Measurements from ENCODE around the gene HK2.

The HK2 gene

DNA sequence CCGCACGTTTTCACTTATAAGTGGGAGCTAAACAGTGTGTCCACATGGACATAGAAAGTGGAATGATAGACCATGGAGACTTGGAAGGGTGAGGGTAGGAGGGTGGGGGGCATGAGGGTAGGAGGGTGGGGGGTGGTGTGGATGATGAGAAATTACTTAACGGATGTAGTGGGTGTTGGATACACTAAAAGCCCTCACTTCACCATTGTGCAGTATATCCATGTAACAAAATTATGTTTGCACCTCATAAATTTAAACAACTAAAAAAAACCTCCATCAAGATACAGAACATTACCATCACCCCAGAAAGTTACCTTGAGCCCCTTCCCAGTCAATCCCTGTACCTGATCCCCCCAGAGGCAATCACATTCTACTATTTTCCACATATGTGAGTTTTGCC is 26.2 kb downstream of the HK2 start:
- no peak for DNase-seq

- DNase-seq = no peak
Observed at GRCh38 chr2:74860521-74860920, 26.6 kb downstream of the HK2 start.

- DNase-seq = no peak
Observed at GRCh38 chr2:74861531-74861930, 27.6 kb downstream of the HK2 start.

DNA sequence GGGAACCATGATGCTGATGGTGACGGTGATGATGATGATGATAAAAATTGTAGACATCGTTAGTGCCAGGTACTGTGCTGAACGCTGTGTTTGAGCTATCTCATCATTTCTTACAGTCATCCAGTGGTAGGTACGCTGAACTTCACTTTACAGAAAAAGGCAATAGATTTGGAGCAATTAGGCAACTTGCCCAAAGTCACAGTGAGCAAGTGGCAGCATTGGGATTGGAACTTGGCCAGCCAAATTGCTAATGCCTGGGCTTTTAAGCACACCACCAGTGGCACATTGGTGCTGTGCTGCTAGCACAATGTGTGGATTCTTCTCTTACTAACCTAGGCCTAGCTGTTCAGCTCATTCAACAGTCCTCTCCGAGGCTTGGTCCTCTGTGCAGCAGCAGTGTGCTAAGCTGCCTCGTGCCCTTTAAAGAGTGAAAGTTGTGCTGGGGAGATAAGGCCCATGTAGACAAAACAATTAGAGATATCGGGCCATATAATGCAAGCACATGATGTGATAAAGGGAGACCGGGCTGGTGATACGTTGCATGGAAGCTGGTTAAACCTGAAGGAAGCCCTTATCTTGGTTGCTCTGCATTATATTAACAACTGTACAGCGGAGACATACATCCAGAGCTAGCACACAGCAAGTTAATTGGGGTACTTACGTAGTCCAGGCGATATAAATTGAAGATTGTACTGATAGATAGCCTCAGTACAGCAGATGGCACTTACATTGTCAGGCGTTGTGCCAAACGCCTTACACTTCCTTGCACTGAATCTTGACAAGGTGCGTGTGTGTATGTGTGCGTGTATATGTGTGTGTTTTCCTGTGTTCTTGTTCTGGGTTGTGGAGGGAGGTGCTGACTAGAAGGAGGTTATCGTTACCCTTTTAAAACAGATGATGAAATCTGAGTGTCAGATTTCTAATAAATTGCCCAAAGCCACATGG is 28.4 kb downstream of the HK2 start:
- no peak for DNase-seq

- DNase-seq = no peak
Observed at GRCh38 chr2:74863802-74864248, 29.9 kb downstream of the HK2 start.

DNA sequence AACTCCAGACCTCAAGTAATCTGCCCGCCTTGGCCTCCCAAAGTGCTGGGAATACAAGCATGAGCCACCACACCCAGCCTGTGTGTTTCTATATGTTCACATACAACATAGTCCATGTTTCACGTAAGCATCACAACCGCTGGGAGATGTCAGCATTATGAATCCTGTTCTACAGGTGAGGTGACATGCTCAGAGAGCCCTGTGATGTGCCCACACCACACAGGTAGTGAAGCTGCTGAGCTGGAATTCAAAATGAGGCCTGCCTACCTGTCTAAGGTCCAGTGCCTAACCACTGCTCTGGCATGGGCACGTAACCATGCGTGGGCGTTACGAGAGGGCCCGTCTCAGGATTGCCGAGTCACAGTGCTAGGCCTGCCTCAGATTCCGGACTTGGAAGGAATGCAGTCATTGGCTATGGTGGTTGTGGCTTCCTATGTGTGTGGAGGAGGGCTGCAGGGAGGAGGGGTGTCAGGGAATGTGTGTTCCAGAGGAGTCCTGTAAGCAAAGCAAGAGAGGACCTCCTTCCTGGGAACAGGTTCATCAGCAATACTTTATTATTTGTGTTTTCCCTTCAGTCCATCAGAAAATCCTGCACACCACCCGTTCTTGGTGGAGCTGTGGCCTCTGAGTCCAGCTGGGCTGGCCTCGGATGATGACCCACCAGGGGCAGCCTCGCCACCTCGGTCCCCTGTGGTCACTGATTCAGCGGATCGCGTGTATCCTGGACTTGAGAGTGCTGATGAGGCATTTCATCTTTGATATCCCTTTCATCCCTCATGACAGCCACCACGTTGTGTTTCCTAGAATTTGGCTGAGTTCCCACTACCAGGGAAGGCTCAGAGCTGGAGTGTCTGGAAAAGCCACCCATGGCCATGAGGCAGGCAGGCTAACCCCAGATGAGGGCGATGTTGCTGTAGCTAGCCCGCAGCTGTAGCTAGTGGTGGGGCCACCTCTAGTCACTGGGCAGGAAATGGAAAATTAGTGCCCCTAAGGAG is 31.1 kb downstream of the HK2 start:
- DNase-seq = peak; percentile 46

- no peak for DNase-seq
Observed at GRCh38 chr2:74865770-74866674, 32.1 kb downstream of the HK2 start.

GRCh38 chr2:74867841-74868658 is 34.1 kb downstream of the HK2 start:
- peak; percentile 60 for DNase-seq

GRCh38 chr2:74869517-74869916 is 35.6 kb downstream of the HK2 start:
- no peak for DNase-seq

DNA sequence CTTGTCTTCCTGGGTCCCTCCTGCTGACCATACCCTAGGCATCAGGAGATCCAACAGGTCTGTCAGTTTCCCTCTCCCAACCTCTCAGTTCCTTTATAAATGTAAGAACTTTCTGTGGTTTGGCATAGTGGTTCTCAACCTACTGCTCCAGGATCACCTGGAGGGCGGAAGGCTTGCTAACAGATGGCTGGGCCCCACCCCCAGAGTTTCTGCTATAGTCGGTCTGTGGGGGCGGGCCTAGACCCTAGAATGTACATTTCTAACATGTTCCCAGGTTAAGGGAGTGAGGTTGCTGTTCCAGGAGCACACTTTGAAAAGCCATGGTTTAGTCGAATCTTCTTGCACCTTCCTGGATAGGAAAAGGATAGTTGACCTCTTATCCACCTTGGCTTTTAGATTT is 37.0 kb downstream of the HK2 start:
- DNase-seq = no peak

DNA sequence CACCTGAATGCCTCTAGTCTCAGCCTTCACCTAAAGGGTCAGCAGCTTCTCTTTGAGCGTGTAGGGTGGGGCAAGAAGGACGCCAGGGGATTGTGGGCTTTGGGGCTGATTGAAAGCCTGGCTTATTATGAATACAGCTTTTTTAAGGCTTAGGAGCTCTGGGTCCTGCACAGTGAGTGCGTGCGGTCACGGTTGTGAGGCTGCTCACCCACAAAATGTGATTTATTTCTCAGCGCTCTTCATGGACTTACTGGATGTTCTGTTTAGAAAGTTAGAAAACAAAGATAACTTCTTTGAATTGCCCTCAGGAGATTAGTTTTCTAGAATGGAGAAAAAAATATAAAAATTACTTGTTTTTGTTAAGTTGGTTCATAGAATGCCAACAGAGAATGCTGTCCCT is 37.5 kb downstream of the HK2 start:
- DNase-seq = no peak

- DNase-seq = no peak
Observed at GRCh38 chr2:74872389-74872836, 38.5 kb downstream of the HK2 start.

DNA sequence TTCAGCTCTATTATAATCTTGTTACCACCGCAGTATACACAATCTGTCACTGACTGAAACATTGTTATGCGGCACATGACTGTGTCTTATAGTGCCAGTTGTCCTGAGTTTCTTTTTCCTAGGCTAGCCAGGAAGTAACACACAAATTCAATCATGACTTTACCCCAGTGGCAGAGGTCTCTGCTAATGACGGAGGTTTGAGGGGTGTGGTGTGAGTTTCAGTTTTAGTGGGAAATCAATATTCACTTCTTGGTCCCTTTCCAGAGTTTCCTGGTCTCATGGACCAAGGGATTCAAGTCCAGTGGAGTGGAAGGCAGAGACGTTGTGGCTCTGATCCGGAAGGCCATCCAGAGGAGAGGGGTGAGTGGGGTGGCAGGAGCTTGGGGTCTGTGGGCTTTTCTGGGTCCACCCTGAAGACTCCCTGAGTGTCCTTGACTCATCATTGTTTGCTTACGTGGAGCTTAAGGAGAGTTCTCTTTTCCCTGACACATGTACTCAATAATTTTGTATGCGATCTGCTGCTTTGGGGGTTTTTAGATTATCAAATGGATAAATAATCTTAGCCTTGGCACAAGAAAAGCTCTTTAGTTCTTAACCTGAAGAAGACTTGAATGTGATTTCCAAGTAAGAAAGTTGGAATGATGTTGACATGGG is 39.2 kb downstream of the HK2 start:
- no peak for DNase-seq

DNA sequence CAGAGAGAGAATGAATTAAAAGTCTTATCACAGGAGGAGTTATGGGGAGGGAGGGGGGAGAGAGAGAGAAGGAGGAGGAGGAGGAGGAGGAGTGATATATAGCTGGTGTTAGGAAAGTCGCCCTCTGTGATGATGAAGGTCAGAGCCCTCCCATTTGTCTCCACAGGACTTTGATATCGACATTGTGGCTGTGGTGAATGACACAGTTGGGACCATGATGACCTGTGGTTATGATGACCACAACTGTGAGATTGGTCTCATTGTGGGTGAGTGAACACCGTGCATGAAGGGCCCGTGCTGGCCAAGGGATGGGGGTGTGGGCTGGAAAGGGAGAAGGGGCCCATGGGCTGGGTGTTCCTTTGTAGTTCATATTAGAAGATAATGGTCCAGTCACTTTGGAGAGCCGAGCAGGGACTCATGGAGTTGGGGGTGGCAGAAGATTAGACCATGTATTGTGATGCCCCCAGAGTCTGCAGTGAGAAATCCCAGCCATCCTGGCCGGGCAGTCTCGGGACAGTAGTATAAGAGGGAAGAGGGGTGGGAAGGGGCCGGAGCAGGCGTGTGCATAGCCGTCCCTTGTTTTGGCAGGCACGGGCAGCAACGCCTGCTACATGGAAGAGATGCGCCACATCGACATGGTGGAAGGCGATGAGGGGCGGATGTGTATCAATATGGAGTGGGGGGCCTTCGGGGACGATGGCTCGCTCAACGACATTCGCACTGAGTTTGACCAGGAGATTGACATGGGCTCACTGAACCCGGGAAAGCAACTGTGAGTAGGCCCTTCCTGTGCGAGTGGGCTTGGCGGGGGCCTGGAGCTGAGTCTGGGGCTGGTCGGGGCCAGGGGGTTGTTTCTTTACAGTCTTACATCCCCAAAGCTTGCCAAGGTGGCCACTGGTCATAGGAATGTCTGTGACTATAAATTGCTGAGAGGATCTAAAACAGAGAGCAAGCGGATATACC is 40.0 kb downstream of the HK2 start:
- DNase-seq = no peak

- peak; percentile 57 for DNase-seq
Observed at GRCh38 chr2:74876081-74876886, 42.4 kb downstream of the HK2 start.

DNA sequence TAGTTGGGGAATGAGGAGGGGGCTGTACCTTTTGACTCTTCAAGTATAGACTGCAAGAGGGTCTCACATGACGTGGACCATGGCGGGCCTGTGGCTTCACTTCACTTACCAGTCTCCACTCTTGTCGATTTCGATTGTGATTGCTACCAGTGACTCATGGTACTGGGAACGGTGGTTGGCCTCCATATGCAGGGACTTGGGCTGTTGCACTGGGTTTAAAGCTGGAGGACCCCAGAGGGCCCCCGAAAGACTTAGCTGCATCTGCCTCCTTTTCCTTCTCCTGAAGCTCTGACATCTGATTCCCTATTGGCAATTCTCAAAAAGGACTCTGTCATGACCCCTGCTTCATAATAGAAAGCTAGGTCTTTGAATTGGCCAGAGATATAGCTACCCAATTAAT is 43.4 kb downstream of the HK2 start:
- no peak for DNase-seq

GRCh38 chr2:74877781-74878433 is 44.0 kb downstream of the HK2 start:
- no peak for DNase-seq

- no peak for DNase-seq
Observed at GRCh38 chr2:74878551-74878950, 44.6 kb downstream of the HK2 start.
